22Rv1 (cell line): ENCODE data around the gene ZNF516.

Experiments used
- H3K27ac ChIP-seq: fragments of 450-650 bp; 2 replicates; pipeline ENCODE4 v1.5.1; 2017
- ZFX ChIP-seq: fragments of 450-650 bp; IDR thresholded peaks from 2 replicates; pipeline ENCODE4 v1.6.1; 2017; ENCODE audit warnings: antibody characterized with exemption, borderline replicate concordance
- TF ChIP-seq, protein P1 (sequence below): fragments of 450-650 bp; IDR thresholded peaks from 2 replicates; pipeline ENCODE4 v1.5.1; 2017; ENCODE audit warnings: mild to moderate bottlenecking

ZNF516 gene

DNA sequence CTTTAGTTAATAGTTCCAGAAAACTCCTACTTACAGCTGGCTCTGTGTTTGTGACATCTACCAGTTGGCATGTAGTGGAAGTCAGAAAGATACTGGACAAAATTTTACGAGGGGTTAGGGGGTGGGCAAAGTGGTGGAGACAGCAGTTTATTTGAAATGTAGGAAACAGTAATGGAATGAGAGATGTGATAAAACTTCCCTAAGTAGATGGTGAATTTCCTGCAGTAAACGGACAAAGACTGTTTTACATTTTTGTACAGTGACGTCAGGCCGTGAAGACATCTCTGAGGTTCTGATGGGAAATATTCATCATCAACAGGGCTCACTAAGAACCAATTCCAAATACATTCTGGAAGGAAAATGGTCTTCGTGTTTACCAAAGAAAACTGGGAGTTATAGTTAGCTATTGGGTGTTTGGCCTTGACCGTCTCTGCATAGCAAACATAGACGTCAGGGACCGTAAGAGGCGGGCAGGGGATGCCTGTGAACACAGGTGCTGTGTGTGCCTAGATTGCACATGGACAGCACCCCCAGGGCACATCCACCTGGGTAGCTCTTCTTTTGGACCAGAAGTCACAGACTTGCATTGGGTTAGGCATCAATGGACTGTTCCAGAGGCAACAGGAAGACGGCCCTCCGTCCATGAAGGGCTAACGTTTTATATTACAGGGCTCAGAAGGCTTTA lies 131.5 kb downstream of the ZNF516 start:
- TF ChIP-seq, protein P1, sequence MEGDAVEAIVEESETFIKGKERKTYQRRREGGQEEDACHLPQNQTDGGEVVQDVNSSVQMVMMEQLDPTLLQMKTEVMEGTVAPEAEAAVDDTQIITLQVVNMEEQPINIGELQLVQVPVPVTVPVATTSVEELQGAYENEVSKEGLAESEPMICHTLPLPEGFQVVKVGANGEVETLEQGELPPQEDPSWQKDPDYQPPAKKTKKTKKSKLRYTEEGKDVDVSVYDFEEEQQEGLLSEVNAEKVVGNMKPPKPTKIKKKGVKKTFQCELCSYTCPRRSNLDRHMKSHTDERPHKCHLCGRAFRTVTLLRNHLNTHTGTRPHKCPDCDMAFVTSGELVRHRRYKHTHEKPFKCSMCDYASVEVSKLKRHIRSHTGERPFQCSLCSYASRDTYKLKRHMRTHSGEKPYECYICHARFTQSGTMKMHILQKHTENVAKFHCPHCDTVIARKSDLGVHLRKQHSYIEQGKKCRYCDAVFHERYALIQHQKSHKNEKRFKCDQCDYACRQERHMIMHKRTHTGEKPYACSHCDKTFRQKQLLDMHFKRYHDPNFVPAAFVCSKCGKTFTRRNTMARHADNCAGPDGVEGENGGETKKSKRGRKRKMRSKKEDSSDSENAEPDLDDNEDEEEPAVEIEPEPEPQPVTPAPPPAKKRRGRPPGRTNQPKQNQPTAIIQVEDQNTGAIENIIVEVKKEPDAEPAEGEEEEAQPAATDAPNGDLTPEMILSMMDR = no peak
- no peak for TF ChIP-seq ZFX

DNA sequence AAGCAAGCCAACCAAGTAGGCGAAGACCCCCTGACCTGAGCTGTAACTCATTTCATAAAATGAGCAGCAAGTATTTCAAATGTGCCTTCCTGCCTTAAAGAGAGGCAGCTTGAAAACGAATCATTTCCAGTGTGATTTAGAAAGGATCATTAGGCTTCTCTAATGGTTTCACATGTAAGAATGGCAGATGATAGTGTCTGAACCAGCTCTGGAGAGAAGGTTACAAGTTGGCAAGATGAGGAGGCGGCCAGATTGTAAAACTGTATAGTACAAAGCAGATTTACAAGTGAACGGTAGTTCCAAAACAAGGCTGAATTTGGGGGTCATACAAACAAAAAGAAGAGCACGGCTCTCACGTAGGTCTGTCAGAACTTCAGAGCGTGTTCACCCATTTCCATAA lies 132.4 kb downstream of the ZNF516 start:
- no peak overlapping the region for H3K27ac ChIP-seq
- TF ChIP-seq, protein P1 = no peak
- no peak for TF ChIP-seq ZFX

More for the DNA sequence above, 131.5 kb downstream of the ZNF516 start:
- H3K27ac ChIP-seq = no peak overlapping the region

- TF ChIP-seq, protein P1 = no peak
- TF ChIP-seq ZFX = no peak
- H3K27ac ChIP-seq = no peak overlapping the region
Observed at GRCh38 chr18:76361219-76361618, 133.8 kb downstream of the ZNF516 start.

- TF ChIP-seq, protein P1 = no peak
- no peak for TF ChIP-seq ZFX
- H3K27ac ChIP-seq = no peak overlapping the region
Observed at GRCh38 chr18:76359909-76360308, 135.1 kb downstream of the ZNF516 start.

GRCh38 chr18:76358774-76359173 lies 136.3 kb downstream of the ZNF516 start:
- H3K27ac ChIP-seq = no peak overlapping the region
- no peak for TF ChIP-seq ZFX
- TF ChIP-seq, protein P1 = no peak

- H3K27ac ChIP-seq = no peak overlapping the region
- TF ChIP-seq ZFX = no peak
- TF ChIP-seq, protein P1 = no peak
Observed at GRCh38 chr18:76357585-76358260, 137.3 kb downstream of the ZNF516 start.

GRCh38 chr18:76357174-76357573 lies 137.9 kb downstream of the ZNF516 start:
- H3K27ac ChIP-seq = no peak overlapping the region
- TF ChIP-seq, protein P1 = no peak
- no peak for TF ChIP-seq ZFX
